ENCODE results near the gene BPGM. TPM values are rescaled to one million over a fixed set of nuclear protein-coding genes. Genes with fewer than 3 reads are reported as not detected.

Gene BPGM
- total RNA-seq, 2 donors from 2014 or later = 18.3 to 18.7 TPM

DNA sequence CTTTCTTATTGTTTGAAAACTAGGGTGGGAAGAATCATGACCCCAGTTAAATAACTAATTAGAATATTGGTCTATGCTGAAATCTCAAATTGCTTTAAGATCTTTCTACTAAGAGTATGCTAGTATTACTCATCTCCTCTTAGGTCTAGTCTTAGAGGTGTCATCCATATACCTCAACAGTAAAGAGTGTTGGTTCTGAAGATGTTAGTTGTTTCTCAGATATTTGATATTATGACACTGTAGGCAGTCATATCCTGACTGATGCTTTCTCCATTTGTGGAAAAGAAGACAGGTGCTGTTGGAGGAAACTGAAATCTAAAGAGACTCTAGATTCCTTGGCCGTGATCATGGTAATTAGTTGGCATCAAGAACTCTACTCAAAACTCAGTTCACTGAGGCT, 21.2 kb downstream of the BPGM start:
- Histone ChIP-seq H3K9me3 (no peaks in the 10 kb centered on the region), H3K4me1 (replicated peaks) (no peaks in the 10 kb centered on the region), H3K27ac (no peak overlapping the region), H3K4me3 (no peak overlapping the region), H3K36me3 (no peaks in the 10 kb centered on the region), H3K27me3 (replicated peaks; ENCODE audit: insufficient read depth) (no peaks in the 10 kb centered on the region)
- 100% methylated on average over 1 of the region's 1 CpG for WGBS
- DNase-seq (ENCODE audit: low spot score) = no peak
- TF ChIP-seq POLR2A (IDR thresholded peaks at IDR 0.05) (no peak), POLR2AphosphoS5 (IDR thresholded peaks at IDR 0.05) (no peak)
- TF ChIP-seq, protein P1, sequence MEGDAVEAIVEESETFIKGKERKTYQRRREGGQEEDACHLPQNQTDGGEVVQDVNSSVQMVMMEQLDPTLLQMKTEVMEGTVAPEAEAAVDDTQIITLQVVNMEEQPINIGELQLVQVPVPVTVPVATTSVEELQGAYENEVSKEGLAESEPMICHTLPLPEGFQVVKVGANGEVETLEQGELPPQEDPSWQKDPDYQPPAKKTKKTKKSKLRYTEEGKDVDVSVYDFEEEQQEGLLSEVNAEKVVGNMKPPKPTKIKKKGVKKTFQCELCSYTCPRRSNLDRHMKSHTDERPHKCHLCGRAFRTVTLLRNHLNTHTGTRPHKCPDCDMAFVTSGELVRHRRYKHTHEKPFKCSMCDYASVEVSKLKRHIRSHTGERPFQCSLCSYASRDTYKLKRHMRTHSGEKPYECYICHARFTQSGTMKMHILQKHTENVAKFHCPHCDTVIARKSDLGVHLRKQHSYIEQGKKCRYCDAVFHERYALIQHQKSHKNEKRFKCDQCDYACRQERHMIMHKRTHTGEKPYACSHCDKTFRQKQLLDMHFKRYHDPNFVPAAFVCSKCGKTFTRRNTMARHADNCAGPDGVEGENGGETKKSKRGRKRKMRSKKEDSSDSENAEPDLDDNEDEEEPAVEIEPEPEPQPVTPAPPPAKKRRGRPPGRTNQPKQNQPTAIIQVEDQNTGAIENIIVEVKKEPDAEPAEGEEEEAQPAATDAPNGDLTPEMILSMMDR (IDR thresholded peaks at IDR 0.05) = no peak
- intact Hi-C loops (cut with DNase I) = no loop called here

DNA sequence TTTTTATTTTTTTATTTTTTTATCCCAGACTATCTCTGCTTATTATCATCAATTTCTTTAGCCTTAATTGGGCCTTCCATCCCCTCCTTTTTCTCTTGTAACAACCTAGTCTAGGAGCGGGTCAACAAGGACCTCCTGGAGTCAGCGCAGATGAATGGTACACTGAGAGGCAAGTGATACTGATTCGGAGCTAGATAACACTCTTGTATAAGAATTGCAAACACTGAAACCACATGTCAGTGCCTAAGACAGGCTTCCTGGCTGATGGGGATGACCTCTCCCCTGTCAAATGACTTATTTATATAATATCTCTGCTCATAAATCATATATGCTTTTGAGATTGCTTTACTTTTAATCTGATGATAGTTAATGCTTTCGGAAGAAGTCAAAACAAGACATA, 22.7 kb downstream of the BPGM start:
- 77% methylated on average over 4 of the region's 4 CpGs for WGBS

DNA sequence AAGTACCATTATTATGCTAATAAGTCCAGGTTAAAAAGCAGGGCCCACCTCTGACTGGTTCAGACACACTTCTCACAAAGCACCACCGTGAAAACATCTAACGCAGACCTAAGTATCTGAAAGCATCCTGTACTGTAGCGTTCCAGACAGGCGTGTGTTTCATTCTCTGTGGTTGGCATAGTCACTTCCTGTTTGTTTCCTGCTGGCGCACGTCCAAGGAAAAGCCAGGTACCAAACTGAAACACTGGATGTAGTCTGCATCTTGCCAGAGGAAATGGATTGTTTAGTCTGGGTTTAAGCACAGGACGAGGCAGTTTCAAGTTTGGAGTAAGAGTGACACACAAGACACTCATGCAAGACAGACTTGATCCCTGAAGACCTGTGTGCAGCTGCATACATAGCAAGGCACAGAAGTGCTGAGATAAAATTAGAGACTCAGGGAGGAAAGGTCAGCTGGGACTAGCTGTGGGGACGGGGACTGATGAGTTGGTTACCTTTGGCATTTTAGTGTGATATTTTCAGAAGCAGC, 23.3 kb downstream of the BPGM start:
- no peaks in the 10 kb centered on the region for H3K36me3 ChIP-seq
- no peaks in the 10 kb centered on the region for H3K27me3 ChIP-seq (replicated peaks; ENCODE audit: insufficient read depth)
- no peaks in the 10 kb centered on the region for H3K9me3 ChIP-seq
- H3K27ac ChIP-seq = no peak overlapping the region
- 22% methylated on average over 8 of the region's 8 CpGs for WGBS
- TF ChIP-seq POLR2A (IDR thresholded peaks at IDR 0.05) (no peak), POLR2AphosphoS5 (IDR thresholded peaks at IDR 0.05) (peak; percentile 31)
- intact Hi-C loops (cut with DNase I) = no loop called here
- H3K4me3 ChIP-seq = no peak overlapping the region
- peak; percentile 42 for DNase-seq (ENCODE audit: low spot score)
- no peaks in the 10 kb centered on the region for H3K4me1 ChIP-seq (replicated peaks)

More for the DNA sequence above, 22.7 kb downstream of the BPGM start:
- Histone ChIP-seq H3K4me1 (replicated peaks) (no peaks in the 10 kb centered on the region), H3K27ac (no peak overlapping the region), H3K9me3 (no peaks in the 10 kb centered on the region), H3K36me3 (no peaks in the 10 kb centered on the region), H3K27me3 (replicated peaks; ENCODE audit: insufficient read depth) (no peaks in the 10 kb centered on the region), H3K4me3 (no peak overlapping the region)
- TF ChIP-seq, protein P1 (IDR thresholded peaks at IDR 0.05) = no peak
- TF ChIP-seq POLR2AphosphoS5 (IDR thresholded peaks at IDR 0.05) = no peak
- TF ChIP-seq POLR2A (IDR thresholded peaks at IDR 0.05) = no peak
- no peak for DNase-seq (ENCODE audit: low spot score)
- intact Hi-C loops (cut with DNase I) = no loop called here

DNA sequence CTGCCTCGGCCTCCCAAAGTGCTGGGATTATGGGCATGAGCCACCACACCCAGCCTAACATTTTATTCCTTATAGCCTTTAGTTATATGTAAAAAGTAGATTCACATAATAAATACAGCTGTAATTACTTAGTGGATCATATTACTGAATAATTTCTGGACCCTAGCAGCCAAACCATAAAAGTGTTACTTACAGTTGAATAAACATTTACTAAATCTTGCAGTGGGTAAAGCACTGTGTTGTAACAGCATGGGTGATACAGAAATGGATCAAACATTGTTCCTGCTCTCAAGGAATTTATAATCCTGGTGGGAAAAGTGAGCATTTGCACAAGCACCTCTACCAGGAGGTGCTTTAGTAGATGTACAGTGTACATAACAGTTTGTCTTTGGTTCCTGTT, 25.0 kb downstream of the BPGM start:
- H3K4me1 ChIP-seq (replicated peaks) = no peaks in the 10 kb centered on the region
- WGBS = 89% methylated on average over 1 of the region's 1 CpG
- H3K27me3 ChIP-seq (replicated peaks; ENCODE audit: insufficient read depth) = no peaks in the 10 kb centered on the region
- intact Hi-C loops (cut with DNase I) = no loop called here
- no peak overlapping the region for H3K4me3 ChIP-seq
- DNase-seq (ENCODE audit: low spot score) = no peak
- H3K36me3 ChIP-seq = no peaks in the 10 kb centered on the region
- no peaks in the 10 kb centered on the region for H3K9me3 ChIP-seq
- TF ChIP-seq POLR2A (IDR thresholded peaks at IDR 0.05) (no peak), POLR2AphosphoS5 (IDR thresholded peaks at IDR 0.05) (no peak)
- TF ChIP-seq, protein P1 (IDR thresholded peaks at IDR 0.05) = no peak
- no peak overlapping the region for H3K27ac ChIP-seq

DNA sequence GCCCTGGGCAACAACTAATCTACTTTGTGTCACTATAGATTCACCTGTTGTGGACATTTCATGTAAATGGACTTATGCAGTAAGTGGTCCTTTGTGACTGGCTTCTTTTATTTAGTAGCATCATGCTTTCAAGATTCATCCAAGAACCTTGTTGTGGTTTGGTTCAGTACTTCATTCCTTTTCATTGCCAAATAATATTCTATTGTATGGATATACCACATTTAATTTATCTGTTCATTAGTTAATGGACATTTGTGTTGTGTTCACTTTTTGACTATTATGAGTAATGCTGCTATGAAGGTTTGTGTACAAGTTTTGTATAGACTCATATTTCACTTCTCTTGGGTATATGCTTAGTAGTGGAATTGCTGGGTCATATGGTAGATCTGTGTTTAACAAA, 27.8 kb downstream of the BPGM start:
- no peak overlapping the region for H3K4me3 ChIP-seq
- no peaks in the 10 kb centered on the region for H3K4me1 ChIP-seq (replicated peaks)
- H3K27me3 ChIP-seq (replicated peaks; ENCODE audit: insufficient read depth) = no peaks in the 10 kb centered on the region
- DNase-seq (ENCODE audit: low spot score) = no peak
- intact Hi-C loops (cut with DNase I) = no loop called here
- no peak for TF ChIP-seq POLR2AphosphoS5 (IDR thresholded peaks at IDR 0.05)
- H3K36me3 ChIP-seq = no peaks in the 10 kb centered on the region
- H3K9me3 ChIP-seq = no peaks in the 10 kb centered on the region
- H3K27ac ChIP-seq = no peak overlapping the region

DNA sequence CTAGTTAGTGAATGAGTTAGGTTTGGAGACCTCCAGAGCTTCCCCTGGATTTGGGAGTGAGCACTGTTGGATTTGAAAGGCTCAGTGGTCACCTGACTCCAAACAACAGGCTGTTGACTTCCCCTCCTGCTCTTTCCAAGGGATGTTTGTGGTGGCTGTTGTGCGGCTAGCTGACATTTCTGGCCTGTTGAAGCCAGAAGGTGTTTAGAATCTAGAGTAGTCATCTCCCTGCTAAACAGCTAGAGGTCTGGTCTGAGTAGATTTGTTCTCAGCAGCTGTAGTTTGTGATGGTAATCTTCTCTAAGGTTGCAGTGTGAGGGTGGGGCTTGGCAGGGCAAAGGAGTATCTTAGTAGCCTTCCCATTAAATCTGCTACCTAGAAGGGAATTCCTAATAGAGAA, 30.1 kb downstream of the BPGM start:
- Histone ChIP-seq H3K4me3 (no peak overlapping the region), H3K27ac (no peak overlapping the region), H3K4me1 (replicated peaks) (no peaks in the 10 kb centered on the region), H3K27me3 (replicated peaks; ENCODE audit: insufficient read depth) (no peaks in the 10 kb centered on the region), H3K9me3 (no peaks in the 10 kb centered on the region), H3K36me3 (no peaks in the 10 kb centered on the region)
- TF ChIP-seq POLR2AphosphoS5 (IDR thresholded peaks at IDR 0.05) = no peak
- TF ChIP-seq POLR2A (IDR thresholded peaks at IDR 0.05) = no peak
- TF ChIP-seq, protein P1 (IDR thresholded peaks at IDR 0.05) = no peak
- 69% methylated on average over 1 of the region's 1 CpG for WGBS
- DNase-seq (ENCODE audit: low spot score) = no peak
- intact Hi-C loops (cut with DNase I) = no loop called here
